GM23338 (cell line): Measurements from ENCODE around the gene ABCA13. TPM values are rescaled to one million over a fixed set of nuclear protein-coding genes. Genes with fewer than 3 reads are reported as not detected.

Experiments
- ATAC-seq: fragments of 200-7000 bp; cut with Tn5 transposase; 3 replicates; pipeline ENCODE4 v1.9.1; 2020
- DNase-seq: peaks from one replicate; pipeline ENCODE4 v3.0.0-alpha.2; 2015; ENCODE audit warnings: low spot score
- H2AFZ ChIP-seq: fragments of 200-600 bp; sonication (generic); 2 replicates; pipeline ENCODE4 v1.8.0; 2016; ENCODE audit warnings: antibody characterized with exemption, mild to moderate bottlenecking, moderate library complexity
- H3F3A ChIP-seq: fragments of 200-600 bp; sonication (generic); replicated peaks from 2 replicates; pipeline ENCODE4 v1.8.0; 2017; ENCODE audit warnings: antibody characterized with exemption, mixed run types, low read depth
- H3K27ac ChIP-seq: fragments of 200-600 bp; sonication (generic); 2 replicates; pipeline ENCODE4 v1.6.1; 2016; ENCODE audit warnings: low read depth
- H3K27me3 ChIP-seq: fragments of 200-600 bp; sonication (generic); 2 replicates; pipeline ENCODE4 v1.8.0; 2016; ENCODE audit warnings: mild to moderate bottlenecking, mixed run types, moderate library complexity; ENCODE audit not compliant: insufficient read depth
- H3K36me3 ChIP-seq: fragments of 200-600 bp; sonication (generic); 2 replicates; pipeline ENCODE4 v1.8.0; 2016; ENCODE audit warnings: mild to moderate bottlenecking; ENCODE audit not compliant: insufficient read depth
- H3K4me1 ChIP-seq: fragments of 200-600 bp; sonication (generic); 2 replicates; pipeline ENCODE4 v1.8.0; 2016; ENCODE audit warnings: mild to moderate bottlenecking, moderate library complexity; ENCODE audit not compliant: insufficient read depth
- H3K4me2 ChIP-seq: fragments of 200-600 bp; sonication (generic); 2 replicates; pipeline ENCODE4 v1.7.1; 2017; ENCODE audit warnings: mixed run types
- H3K4me3 ChIP-seq: fragments of 200-600 bp; sonication (generic); 2 replicates; pipeline ENCODE4 v1.6.1; 2016; ENCODE audit warnings: mixed run types
- H3K79me2 ChIP-seq: fragments of 200-600 bp; sonication (generic); replicated peaks from 2 replicates; pipeline ENCODE4 v1.8.0; 2017; ENCODE audit warnings: mild to moderate bottlenecking; ENCODE audit not compliant: insufficient read depth
- H3K9me2 ChIP-seq: fragments of 200-600 bp; sonication (generic); 2 replicates; pipeline ENCODE4 v1.8.0; 2017; ENCODE audit not compliant: insufficient read depth
- H4K20me1 ChIP-seq: fragments of 200-600 bp; sonication (generic); replicated peaks from 2 replicates; pipeline ENCODE4 v1.8.0; 2017; ENCODE audit warnings: mild to moderate bottlenecking; ENCODE audit not compliant: insufficient read depth
- H3K27ac Mint-ChIP-seq: 2 replicates; pipeline ENCODE4 v1.8.0; 2020; ENCODE audit warnings: inconsistent platforms, mild to moderate bottlenecking, moderate library complexity, mixed read lengths
- H3K27me3 Mint-ChIP-seq: 3 replicates; pipeline ENCODE4 v1.8.0; 2022; ENCODE audit warnings: low read depth, mild to moderate bottlenecking, moderate library complexity, mixed read lengths, inconsistent platforms; ENCODE audit not compliant: insufficient read depth, poor library complexity
- H3K36me3 Mint-ChIP-seq: 3 replicates; pipeline ENCODE4 v1.8.0; 2021; ENCODE audit warnings: low read depth, mild to moderate bottlenecking, inconsistent platforms, moderate library complexity, mixed read lengths
- H3K4me1 Mint-ChIP-seq: 3 replicates; pipeline ENCODE4 v1.8.0; 2020; ENCODE audit warnings: mild to moderate bottlenecking, inconsistent platforms, mixed read lengths
- H3K4me3 Mint-ChIP-seq: 3 replicates; pipeline ENCODE4 v1.8.0; 2021; ENCODE audit warnings: moderate library complexity, mild to moderate bottlenecking, inconsistent platforms, mixed read lengths
- H3K9me3 Mint-ChIP-seq: 3 replicates; pipeline ENCODE4 v1.8.0; 2020; ENCODE audit warnings: moderate library complexity, mild to moderate bottlenecking, inconsistent platforms, mixed read lengths
- CREB1 ChIP-seq: fragments of 250-450 bp; sonication (Bioruptor Pico); IDR thresholded peaks from 2 replicates; pipeline ENCODE4 v1.5.0; 2020; ENCODE audit warnings: low read depth, mild to moderate bottlenecking, moderate library complexity
- EZH2 ChIP-seq: fragments of 200-600 bp; sonication (generic); IDR thresholded peaks from one replicate; pipeline ENCODE4 v1.8.0; 2017; ENCODE audit warnings: antibody characterized with exemption, mild to moderate bottlenecking, low read depth; ENCODE audit not compliant: unreplicated experiment
- EZH2phosphoT487 ChIP-seq: fragments of 200-600 bp; sonication (generic); IDR thresholded peaks from one replicate; pipeline ENCODE4 v1.8.1; 2018; ENCODE audit warnings: antibody characterized with exemption; ENCODE audit not compliant: unreplicated experiment
- polyA plus RNA-seq: library from polyadenylated mRNA; unstranded; fragments of >200 nt; fragmentation: Nextera tagmentation; extraction: Ambion mirVana; gene quantifications from 2 replicates; pipeline ENCODE4 v1.2.1, GENCODE V29; 2016
- total RNA-seq: library from RNA; depleted of rRNA; stranded (reverse); fragments of >200 nt; shearing (Covaris generic); gene quantifications from 2 replicates; pipeline ENCODE4 v1.2.3, GENCODE V29; 2014
- TF ChIP-seq, protein P1 (sequence below): fragments of 250-450 bp; sonication (Bioruptor Pico); IDR thresholded peaks from 2 replicates; pipeline ENCODE4 v1.5.0; 2020; ENCODE audit warnings: mild to moderate bottlenecking, moderate library complexity

ABCA13 gene
- total and polyA plus RNA-seq, 2 experiments from 2014 or later: 0.21 TPM; not detected in 1

DNA sequence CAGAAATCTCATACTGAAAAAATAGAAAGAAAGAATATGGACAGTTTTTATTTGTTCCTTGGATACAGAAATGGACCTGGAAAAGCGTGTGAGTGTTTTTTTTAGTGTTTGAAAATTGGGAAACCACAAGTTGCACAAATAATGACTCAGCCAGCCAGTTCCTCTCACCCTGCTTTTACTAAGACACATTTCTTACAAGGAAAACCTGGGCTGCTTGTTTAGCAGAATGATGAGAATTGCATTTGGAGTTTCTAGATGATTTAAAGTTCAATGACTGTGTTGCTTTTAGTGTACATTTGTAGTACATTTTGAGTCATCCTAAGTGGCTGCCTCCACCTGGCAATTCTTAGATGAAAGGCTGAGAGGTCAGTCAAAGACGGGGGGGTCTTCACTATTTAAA lies 218.7 kb downstream of the ABCA13 start:
- peaks cover 13% of the 10 kb centered on the region; the same call in 1 of the 2 replicates for H3K9me2 ChIP-seq
- H3K27me3 ChIP-seq: no peaks in the 10 kb centered on the region
- H3K27ac ChIP-seq: no peak overlapping the region
- H3K4me3 ChIP-seq: no peak overlapping the region
- Mint-ChIP-seq H3K9me3 (peaks cover 4% of the 10 kb centered on the region; the same call in 1 of the 3 replicates), H3K27me3 (peaks cover 5% of the 10 kb centered on the region), H3K4me1 (no peaks in the 10 kb centered on the region), H3K36me3 (no peaks in the 10 kb centered on the region; the same call in 2 of the 3 replicates), H3K27ac (no peak overlapping the region), H3K4me3 (no peak overlapping the region)
- ATAC-seq: no peak
- no peaks in the 10 kb centered on the region for H4K20me1 ChIP-seq
- DNase-seq: no peak
- no peaks in the 10 kb centered on the region for H3F3A ChIP-seq
- no peaks in the 10 kb centered on the region for H3K79me2 ChIP-seq
- H3K4me2 ChIP-seq: no peak overlapping the region
- no peaks in the 10 kb centered on the region for H3K4me1 ChIP-seq
- H2AFZ ChIP-seq: no peak overlapping the region
- TF ChIP-seq, protein P1, sequence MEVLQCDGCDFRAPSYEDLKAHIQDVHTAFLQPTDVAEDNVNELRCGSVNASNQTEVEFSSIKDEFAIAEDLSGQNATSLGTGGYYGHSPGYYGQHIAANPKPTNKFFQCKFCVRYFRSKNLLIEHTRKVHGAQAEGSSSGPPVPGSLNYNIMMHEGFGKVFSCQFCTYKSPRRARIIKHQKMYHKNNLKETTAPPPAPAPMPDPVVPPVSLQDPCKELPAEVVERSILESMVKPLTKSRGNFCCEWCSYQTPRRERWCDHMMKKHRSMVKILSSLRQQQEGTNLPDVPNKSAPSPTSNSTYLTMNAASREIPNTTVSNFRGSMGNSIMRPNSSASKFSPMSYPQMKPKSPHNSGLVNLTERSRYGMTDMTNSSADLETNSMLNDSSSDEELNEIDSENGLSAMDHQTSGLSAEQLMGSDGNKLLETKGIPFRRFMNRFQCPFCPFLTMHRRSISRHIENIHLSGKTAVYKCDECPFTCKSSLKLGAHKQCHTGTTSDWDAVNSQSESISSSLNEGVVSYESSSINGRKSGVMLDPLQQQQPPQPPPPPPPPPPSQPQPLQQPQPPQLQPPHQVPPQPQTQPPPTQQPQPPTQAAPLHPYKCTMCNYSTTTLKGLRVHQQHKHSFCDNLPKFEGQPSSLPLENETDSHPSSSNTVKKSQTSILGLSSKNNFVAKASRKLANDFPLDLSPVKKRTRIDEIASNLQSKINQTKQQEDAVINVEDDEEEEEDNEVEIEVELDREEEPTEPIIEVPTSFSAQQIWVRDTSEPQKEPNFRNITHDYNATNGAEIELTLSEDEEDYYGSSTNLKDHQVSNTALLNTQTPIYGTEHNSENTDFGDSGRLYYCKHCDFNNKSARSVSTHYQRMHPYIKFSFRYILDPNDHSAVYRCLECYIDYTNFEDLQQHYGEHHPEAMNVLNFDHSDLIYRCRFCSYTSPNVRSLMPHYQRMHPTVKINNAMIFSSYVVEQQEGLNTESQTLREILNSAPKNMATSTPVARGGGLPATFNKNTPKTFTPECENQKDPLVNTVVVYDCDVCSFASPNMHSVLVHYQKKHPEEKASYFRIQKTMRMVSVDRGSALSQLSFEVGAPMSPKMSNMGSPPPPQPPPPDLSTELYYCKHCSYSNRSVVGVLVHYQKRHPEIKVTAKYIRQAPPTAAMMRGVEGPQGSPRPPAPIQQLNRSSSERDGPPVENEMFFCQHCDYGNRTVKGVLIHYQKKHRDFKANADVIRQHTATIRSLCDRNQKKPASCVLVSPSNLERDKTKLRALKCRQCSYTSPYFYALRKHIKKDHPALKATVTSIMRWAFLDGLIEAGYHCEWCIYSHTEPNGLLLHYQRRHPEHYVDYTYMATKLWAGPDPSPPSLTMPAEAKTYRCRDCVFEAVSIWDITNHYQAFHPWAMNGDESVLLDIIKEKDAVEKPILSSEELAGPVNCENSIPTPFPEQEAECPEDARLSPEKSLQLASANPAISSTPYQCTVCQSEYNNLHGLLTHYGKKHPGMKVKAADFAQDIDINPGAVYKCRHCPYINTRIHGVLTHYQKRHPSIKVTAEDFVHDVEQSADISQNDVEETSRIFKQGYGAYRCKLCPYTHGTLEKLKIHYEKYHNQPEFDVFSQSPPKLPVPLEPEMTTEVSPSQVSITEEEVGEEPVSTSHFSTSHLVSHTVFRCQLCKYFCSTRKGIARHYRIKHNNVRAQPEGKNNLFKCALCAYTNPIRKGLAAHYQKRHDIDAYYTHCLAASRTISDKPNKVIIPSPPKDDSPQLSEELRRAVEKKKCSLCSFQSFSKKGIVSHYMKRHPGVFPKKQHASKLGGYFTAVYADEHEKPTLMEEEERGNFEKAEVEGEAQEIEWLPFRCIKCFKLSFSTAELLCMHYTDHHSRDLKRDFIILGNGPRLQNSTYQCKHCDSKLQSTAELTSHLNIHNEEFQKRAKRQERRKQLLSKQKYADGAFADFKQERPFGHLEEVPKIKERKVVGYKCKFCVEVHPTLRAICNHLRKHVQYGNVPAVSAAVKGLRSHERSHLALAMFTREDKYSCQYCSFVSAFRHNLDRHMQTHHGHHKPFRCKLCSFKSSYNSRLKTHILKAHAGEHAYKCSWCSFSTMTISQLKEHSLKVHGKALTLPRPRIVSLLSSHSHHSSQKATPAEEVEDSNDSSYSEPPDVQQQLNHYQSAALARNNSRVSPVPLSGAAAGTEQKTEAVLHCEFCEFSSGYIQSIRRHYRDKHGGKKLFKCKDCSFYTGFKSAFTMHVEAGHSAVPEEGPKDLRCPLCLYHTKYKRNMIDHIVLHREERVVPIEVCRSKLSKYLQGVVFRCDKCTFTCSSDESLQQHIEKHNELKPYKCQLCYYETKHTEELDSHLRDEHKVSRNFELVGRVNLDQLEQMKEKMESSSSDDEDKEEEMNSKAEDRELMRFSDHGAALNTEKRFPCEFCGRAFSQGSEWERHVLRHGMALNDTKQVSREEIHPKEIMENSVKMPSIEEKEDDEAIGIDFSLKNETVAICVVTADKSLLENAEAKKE (CRISPR knock-in tag): no peak
- TF ChIP-seq EZH2phosphoT487 (no peak), CREB1 (no peak), EZH2 (no peak)
- no peaks in the 10 kb centered on the region for H3K36me3 ChIP-seq
